GM12873 (cell line): ENCODE measurements around the gene CYP1A1.

Experiments
- CTCF ChIP-seq: IDR thresholded peaks from 2 replicates; pipeline ENCODE4 v1.5.1; 2012; ENCODE audit warnings: low read depth, mild to moderate bottlenecking, moderate library complexity, low read length, control low read depth; ENCODE audit not compliant: insufficient read depth; ENCODE audit errors: missing control alignments

Gene CYP1A1

GRCh38 chr15:74725225-74725774 is at the start of gene CYP1A1:
Gene CYP1A1 (minus strand): TSS chr15:74725528. CDS start chr15:74723097, 2,431 bp downstream.
- TF ChIP-seq CTCF: no peak

DNA sequence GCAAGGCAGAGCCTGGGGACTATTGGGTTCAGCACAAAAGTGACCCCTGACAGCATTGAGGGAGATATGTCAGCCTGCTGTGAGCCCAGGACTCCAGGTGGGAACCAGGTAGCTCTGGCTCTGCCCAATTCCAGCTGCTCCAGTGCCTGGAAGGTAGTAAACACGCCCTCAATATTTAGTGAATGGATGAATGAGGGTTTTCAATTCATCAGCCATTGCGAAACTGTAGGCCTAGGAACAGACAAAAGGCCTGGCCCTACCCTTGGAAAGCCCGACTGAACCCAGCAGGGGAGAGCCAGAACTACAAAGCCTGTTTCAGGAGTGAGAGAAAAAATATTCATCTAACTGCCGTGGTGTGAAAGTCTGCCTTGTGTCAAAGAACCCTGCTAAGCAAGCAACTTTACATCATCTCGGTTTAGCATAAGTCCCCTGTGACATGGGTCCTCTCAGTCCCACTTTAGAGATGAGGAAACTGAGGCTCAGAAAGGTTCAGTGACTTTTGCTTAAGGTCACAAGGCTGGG is 48.5 kb upstream of the CYP1A1 start:
- no peak for TF ChIP-seq CTCF

DNA sequence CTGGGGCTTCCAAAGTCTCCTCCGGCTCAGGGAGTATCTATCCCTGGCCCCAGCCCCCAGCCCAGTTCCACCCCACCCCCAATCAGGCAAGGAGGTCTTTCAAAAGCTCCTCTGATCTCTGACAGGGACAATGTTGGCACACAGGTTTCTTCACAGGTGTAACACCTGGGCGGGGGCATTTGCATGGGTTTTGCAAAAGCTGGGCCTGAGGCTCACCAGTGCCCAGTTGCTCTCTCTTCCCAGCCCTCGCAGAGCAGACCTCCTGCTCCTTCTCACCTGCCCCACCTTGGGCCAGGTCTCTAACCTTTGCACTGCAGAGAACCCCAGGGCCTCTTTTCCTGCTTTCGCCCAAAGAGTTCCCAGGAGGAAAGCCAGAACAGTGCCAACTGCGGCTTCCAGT is 48.0 kb upstream of the CYP1A1 start:
- TF ChIP-seq CTCF: no peak

- no peak for TF ChIP-seq CTCF
These were observed 45.0 kb upstream of the CYP1A1 start for GRCh38 chr15:74770211-74770903.

DNA sequence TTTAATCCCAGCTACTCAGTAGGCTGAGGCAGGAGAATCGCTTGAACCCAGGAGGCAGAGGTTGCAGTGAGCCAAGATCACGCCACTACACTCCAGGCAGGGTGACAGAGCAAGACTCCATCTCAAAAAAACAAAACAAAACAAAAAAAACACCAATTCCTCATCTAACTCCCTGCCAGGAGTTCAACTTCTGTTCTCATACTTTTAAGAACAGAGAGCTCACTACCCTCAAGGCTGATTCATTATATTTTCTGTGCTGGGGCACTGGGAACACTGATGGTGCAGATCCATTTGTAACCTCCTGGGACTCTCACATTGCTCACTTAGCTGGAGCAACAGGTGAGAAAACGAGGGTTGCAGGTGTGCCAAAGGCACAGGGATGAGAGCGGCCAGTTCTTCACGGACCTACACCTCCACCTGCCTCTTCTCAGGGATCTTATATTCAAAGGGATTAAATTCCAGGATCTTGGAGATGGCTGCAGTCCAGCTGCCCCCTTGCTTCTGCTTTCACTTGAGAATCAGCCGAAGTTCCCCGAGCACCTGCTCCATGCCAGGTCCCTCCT is 44.2 kb upstream of the CYP1A1 start:
- TF ChIP-seq CTCF: no peak

GRCh38 chr15:74768771-74769342 is 43.5 kb upstream of the CYP1A1 start:
- TF ChIP-seq CTCF: peak; percentile 84

DNA sequence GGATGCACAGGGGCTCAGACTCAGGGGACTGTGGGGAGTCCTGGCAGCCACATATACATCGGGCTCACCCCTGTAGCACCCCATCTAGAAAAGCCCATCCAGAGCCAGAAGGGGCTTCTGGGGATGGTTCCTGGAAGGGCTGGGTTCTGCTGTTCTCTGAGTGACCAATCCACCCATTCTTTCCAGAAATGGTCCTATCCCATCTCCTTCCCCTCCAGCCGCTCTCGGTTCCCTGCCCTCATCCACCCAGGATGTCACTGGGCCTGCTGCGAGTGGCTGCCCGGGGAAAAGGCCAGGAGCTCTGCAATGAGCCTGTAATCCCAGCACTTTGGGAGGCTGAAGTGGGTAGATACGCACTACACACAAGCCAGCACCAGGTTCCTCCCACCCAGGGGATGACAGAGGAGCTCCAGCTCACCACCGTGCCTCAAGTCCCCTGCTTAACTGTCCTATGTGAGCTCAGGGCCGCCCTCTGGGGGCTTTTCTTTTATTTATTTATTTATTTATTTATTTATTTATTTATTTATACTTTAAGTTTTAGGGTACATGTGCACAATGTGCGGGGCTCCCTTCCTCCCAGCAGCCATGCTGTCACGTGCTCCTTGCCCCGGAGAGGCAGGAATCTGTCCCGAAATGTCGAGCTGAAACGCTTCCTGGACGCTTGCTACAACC is 42.9 kb upstream of the CYP1A1 start:
- no peak for TF ChIP-seq CTCF
